SKM-1 treated with dmso at 0.1 percent for 144 hours (cell line): ENCODE results near the gene C1orf159.

Experiments used
- DNase-seq: peaks from one replicate; lab custom pipeline; 2025; ENCODE audit not compliant: unreplicated experiment; lab: John Stamatoyannopoulos, UW

Gene C1orf159

GRCh38 chr1:1040004-1040991 lies 75.6 kb downstream of the C1orf159 start:
- DNase-seq = peak; percentile 57

GRCh38 chr1:1039145-1039910 lies 76.6 kb downstream of the C1orf159 start:
- DNase-seq = peak; percentile 13

GRCh38 chr1:1038694-1039093 lies 77.2 kb downstream of the C1orf159 start:
- peak; percentile 61 for DNase-seq

- no peak for DNase-seq
These were observed 78.2 kb downstream of the C1orf159 start for GRCh38 chr1:1037366-1038327.

- no peak for DNase-seq
These were observed 80.5 kb downstream of the C1orf159 start for GRCh38 chr1:1035291-1035943.

- DNase-seq = no peak
These were observed 81.5 kb downstream of the C1orf159 start for GRCh38 chr1:1034439-1034781.

- no peak for DNase-seq
These were observed 82.0 kb downstream of the C1orf159 start for GRCh38 chr1:1033731-1034438.

- DNase-seq = no peak
These were observed 82.8 kb downstream of the C1orf159 start for GRCh38 chr1:1033009-1033587.

- DNase-seq = no peak
These were observed 83.5 kb downstream of the C1orf159 start for GRCh38 chr1:1032424-1032823.
